EH (cell line): ENCODE results near the gene COL4A2.
"Not testable (repeated sequence)": the region's sequence is repeated elsewhere in the genome, so short reads cannot be mapped to it uniquely, and the experiment has no call there.

ENCODE experiments used
- DNase-seq: peaks from one replicate; pipeline ENCODE4 v3.0.0-alpha.2; 2015; ENCODE audit warnings: low read depth

Gene COL4A2

GRCh38 chr13:110518226-110518525 is 211.1 kb downstream of the COL4A2 start:
- no peak for DNase-seq

GRCh38 chr13:110518571-110518970 is 211.5 kb downstream of the COL4A2 start:
- no peak for DNase-seq

- no peak for DNase-seq
These were observed 212.0 kb downstream of the COL4A2 start for GRCh38 chr13:110519046-110519445.

DNA sequence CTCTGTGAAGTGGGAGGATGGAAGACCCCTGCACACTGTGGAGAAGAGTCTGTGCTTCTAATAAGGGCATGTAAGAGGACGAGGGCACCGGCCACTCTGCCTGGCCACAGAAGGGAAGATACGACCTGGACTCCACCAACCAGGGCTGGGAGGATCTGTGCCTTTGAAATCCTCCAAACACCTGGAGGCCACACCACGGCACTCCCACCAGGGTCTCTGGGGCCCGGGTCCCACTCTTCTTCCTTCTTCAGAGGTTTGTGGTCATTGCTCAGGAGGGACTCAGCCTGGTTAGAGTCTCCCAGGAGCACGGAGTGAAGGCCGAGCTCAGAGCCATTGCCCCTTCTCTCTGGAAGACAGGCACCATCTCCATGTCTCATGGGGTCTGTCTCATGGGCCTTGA is 212.4 kb downstream of the COL4A2 start:
- DNase-seq, result no peak

DNA sequence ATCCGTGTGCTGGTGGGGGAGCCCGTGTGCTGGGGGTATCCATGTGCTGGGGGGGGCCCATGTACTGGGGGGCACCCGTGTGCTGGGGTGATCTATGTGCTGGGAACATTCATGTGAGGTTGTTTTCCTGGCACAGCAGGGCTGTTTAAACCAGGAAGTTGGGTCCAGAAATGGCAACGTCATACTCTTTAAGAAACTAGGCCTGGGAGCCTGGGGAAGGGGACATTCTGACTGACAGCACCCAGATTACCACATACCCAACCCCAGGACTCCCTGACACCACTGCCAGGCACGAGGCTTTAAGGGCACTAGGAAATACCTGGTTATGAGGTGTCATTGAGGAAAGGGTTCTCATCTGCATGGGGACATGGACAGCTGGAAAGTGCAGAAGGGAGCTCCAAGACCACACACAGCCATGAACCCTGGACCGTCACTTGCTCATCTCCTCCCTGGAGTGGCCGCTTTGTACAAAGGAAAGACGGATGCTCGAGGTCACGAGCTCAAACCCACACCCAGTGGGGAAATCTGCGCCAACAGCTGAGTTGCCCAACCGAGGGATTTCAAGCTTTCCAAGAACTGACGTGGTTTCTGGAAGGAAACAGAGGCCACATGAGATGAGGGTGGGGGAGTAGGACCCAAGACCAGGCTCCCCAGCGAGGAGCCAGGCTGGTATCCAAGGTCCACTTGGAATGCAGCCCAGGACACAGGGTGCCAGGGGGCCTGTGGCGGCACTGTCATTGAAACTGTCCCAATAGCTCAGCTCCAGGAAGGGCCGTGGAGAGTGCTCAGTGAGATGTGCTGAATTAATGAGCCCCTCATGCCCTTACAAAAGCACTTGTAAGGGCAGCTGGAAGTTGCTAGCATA is 213.6 kb downstream of the COL4A2 start:
- no peak for DNase-seq

GRCh38 chr13:110521296-110521680 is 214.2 kb downstream of the COL4A2 start:
- no peak for DNase-seq

DNA sequence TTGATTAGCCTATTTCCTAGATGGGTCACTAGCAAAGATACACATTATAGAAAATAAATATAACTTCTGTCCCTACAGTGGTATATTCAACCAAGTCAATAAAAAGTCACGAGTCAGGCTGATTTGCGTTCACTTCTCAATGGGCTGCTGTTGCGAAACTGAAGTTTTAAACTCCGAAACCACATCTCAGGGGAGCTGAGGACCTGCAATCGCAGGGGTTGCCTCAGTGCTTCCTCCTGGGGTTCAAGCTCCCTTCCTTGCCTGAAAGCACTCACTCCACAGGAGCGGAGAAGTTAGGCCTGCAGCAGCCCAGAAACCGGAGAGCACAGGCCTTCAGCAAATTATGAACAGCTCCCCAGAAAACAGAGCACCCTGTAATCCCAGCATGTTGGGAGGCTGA is 214.9 kb downstream of the COL4A2 start:
- DNase-seq, result no peak

- DNase-seq, result no peak
These were observed 215.6 kb downstream of the COL4A2 start for GRCh38 chr13:110522721-110523120.

GRCh38 chr13:110523180-110523579 is 216.1 kb downstream of the COL4A2 start:
- no peak for DNase-seq

GRCh38 chr13:110523838-110524540 is 216.9 kb downstream of the COL4A2 start:
- no peak for DNase-seq

DNA sequence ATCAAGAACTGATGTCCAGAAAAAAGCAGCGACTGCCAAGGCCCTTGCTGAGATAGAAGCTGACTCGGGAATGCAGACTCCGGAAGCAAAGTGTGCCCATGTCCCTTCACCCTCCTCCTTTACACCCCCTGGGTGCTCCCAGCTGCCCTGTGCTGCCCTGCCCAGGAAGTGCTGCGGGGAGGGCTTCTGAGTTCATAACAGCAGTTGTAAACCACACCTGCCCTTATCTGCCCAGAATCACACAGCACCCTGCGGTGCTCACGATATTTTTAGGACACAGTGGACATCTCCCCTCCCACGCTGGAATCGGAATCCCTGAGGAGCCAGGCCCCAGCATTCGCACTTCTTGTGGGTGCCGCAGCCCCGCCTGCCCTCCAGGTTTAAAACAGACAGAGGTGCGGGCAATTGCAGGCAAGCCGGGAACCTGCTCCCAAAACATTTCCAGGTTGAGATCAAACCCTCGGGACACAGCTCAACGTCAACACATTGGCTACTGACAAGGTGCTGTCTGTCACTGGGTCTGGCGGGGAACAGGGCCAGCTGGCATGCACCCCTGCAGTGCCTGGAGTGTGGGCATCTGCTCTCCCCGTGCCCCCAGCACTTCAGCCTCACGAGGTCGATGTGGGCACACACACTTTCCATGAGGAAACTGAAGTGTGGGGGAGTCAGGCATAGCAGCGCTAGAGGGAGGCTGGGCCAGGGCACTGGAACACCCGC is 217.6 kb downstream of the COL4A2 start:
- no peak for DNase-seq

DNA sequence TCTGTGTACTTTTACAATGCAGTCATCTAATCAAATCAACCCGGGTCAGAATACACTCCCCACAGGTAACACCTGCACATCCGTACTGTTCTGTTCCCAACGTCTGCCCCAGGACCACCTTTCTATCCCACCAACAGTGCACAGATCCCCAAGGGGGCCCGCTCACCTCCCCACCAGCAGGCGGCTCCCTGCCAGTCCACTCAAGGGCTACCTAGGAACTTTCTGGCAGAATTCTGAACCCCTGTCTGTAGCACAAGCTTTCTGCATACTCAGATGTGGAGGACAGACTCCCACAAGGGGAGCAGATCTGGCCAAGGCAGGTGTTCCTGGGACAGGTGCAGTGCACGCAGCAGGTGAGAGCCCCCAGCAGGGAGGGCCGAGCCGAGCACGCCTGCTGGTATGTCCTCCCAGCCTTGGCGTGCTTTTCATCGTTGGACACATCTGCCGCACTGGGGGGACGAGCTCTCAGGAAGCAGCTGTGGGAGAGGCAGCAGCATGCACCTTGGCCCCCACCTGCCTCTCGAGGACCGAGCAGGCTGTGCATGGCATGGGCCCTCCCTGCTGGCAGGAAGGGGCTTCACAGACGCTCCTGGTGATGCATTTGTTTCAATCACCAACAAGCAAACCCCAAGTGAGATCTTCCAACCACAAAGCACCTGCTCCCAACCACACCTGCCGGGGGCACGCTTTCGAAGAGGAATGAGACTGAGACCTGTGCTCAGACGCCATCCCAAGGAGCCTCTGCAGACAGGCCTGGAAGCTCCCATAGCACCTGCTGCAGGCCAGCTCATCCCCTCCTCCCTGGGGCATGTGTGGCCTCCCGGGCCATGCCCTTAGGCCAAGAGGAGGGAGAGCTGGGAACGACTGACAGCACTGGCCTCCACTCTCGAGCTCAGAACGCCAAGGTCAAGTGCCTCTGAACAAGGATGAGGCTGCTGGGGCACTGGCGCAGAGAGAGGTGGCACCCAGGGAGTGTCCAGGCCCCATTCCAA is 218.5 kb downstream of the COL4A2 start:
- no peak for DNase-seq

DNA sequence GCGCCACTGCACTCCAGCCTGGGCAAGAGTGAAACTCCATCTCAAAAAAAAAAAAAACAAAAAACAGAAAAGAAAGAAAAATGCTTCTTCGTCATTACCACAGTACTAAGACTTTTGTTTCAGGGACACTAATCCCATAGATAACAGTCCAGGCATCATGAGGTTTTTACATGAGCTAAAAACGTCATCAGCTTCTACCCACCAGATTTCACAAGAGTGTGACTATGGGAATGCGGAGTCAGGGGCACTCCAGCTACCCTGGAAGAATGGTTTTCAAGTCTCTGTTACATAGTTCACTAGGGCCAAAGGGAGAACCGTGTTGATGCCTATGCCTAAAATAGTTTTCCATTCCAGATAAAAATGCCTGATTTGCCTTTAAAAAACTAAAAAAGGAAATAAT is 221.3 kb downstream of the COL4A2 start:
- no peak for DNase-seq

DNA sequence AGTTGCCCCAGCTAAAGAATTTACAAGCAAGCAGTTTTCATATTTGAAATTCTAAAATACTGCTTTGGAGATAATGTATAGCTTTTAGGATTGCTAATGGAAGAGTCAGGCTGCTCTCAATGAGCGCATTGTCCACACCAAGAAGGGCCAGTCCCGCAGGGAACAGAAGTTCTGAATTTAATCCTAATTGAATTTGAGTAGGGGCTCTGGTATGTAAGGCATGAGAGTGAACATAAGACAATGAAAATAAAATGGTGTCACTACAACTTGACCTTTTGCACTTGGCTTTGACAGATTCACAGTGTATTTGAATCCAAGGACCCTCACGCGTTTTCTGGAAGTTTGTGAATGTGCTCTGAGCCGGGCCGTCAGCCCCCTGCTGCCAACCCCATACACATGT is 221.8 kb downstream of the COL4A2 start:
- DNase-seq, result no peak

- no peak for DNase-seq
These were observed 222.6 kb downstream of the COL4A2 start for GRCh38 chr13:110529522-110530311.

- no peak for DNase-seq
These were observed 224.0 kb downstream of the COL4A2 start for GRCh38 chr13:110531100-110531499.

DNA sequence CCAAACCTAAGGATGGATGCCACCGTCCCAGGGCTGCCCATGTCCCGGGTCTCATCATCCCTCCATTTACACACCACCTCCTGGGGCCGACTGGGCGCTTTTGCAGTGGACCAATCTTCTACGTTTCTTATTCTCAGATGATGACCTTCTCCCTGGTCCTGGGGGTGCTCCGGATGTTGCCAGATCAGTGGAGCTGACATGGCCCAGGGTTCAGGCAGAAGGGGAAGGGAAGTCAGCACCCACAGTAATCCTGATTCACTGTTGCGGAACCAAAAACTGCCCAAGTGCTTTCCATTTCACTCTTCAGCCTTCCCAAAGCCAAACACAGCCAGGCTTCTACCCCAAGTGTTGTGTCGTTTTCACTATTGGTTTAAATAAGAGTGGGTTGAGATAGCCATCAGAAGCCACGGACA is 224.6 kb downstream of the COL4A2 start:
- DNase-seq, result no peak

DNA sequence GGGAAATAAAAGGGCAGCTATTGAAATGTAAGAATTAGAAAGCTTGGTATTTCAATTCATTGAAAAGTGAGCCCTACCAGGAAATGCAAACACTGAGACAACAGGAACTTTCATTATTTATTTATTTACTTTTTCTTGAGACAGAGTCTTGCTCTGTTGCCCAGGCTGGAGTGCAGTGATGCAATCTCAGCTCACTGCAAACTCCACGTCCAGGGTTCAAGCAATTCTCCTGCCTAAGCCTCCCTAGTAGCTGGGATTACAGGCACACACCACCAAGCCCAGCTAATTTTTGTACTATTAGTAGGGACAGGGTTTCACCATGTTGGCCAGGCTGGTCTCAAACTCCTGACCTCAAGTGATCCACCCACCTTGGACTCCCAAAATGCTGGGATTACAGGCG is 225.2 kb downstream of the COL4A2 start:
- DNase-seq, result not testable (repeated sequence)

DNA sequence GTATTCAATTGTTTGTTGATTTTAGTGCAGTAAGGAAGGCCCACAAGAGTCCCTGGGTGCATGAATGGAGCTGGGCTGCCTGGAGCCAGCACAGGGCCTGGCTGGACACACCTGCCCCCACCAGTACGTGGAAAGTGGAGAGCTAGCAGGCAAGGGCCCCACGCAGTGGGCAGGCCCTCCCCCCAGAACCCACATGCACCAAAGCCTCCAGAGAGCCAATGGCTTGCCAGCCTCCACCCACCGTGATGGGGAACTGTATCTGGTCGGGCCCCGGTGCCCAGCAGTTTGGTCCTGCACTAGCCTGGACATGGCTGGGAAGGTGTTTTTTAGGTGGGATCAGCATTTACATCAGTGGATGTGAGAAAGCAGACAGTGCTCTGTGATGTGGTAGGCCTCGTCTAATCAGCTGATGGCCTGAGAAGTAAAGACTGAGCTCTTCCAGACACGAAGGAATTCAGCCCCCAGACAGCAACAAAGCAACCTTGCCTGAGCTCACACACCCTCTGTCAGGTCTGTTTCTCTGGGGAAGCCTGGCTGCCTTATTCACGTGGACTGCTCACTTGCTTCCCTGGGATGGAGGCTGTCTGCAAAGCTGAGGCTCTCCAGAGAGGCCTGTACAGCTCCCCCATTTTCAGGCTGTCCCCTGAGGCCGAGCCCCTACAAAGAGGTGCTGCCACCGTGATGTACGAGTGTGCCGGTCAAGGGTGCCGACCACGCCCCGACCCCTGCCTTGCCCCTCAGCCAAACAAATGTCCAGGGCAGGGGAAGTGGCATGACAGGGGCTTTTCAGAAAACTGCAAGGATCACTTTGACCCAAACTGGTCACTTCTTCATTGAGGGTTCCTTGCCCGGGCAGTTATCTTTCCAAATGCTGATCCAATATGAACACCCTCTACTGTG is 226.9 kb downstream of the COL4A2 start:
- no peak for DNase-seq

DNA sequence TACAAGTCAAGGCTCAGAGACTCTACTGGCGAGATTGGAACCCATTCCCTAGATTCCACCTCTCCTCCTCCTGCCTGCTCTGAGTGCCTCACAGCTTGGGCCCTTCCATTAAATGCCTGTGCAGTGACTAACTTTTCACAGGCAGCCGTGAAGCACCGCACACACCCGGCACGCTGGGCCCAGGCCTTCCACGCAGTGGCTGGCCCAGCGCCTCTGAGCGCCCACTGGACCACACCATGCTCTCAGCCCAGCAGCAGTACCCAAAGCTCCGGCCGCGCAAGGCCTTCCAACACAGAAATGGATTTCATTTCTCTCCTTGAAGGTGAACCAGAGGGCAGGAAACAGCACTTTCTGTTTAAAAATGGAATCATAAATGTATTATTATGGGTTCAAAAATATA is 228.4 kb downstream of the COL4A2 start:
- DNase-seq, result no peak
